Naive B cell (primary cell): ENCODE measurements around the gene CAPN6. TPM values are rescaled to one million over a fixed set of nuclear protein-coding genes. Genes with fewer than 3 reads are reported as not detected.

Source experiments
- ATAC-seq, 2 donors: fragments of 150-1000 bp; cut with Tn5 transposase; 2 replicates each; pipeline ENCODE4 v1.10.0; 2021; ENCODE audit warnings: low read depth in 2 of 2, mild to moderate bottlenecking in 2 of 2, moderate library complexity in 2 of 2
- DNase-seq: peaks from one replicate; pipeline ENCODE4 v3.0.0; 2022
- H3K27ac Mint-ChIP-seq, 6 donors: one replicate each; pipeline ENCODE4 v1.8.0; 2020 to 2022; ENCODE audit warnings: mild to moderate bottlenecking in 6 of 6, mixed read lengths in 6 of 6, moderate library complexity in 5 of 6, inconsistent platforms in 2 of 6
- H3K27me3 Mint-ChIP-seq, 3 donors: one replicate each; pipeline ENCODE4 v1.8.0; 2021 to 2022; ENCODE audit warnings: mixed read lengths in 3 of 3, mild to moderate bottlenecking in 1 of 3
- H3K36me3 Mint-ChIP-seq, 2 donors: one replicate each; pipeline ENCODE4 v1.8.0; 2020 to 2022; ENCODE audit warnings: mixed read lengths in 2 of 2, inconsistent platforms in 1 of 2, mild to moderate bottlenecking in 1 of 2
- H3K4me1 Mint-ChIP-seq, 3 donors: one replicate each; pipeline ENCODE4 v1.8.0; 2020 to 2022; ENCODE audit warnings: mixed read lengths in 3 of 3, inconsistent platforms in 1 of 3, mild to moderate bottlenecking in 1 of 3, moderate library complexity in 1 of 3
- H3K4me3 Mint-ChIP-seq, 8 donors: one replicate each; pipeline ENCODE4 v1.8.0; 2020 to 2022; ENCODE audit warnings: mild to moderate bottlenecking in 8 of 8, mixed read lengths in 8 of 8, moderate library complexity in 8 of 8, inconsistent platforms in 2 of 8
- H3K9me3 Mint-ChIP-seq, 7 donors: one replicate each; pipeline ENCODE4 v1.8.0; 2020 to 2022; ENCODE audit warnings: mixed read lengths in 7 of 7, mild to moderate bottlenecking in 5 of 7, inconsistent platforms in 2 of 7, moderate library complexity in 1 of 7
- polyA plus RNA-seq, 6 donors: library from polyadenylated mRNA; unstranded; fragments of 300-500 nt; fragmentation: Illumina TruSeq; gene quantifications; one replicate each; pipeline ENCODE4 v1.2.3, GENCODE V29; 2021; ENCODE audit warnings: low read depth in 6 of 6

CAPN6 gene
- polyA plus RNA-seq, 6 donors from 2014 or later: not detected

GRCh38 chrX:111264385-111264784 is 5.9 kb downstream of the CAPN6 start:
- ATAC-seq: no peak
- no peak overlapping the region for H3K4me3 Mint-ChIP-seq
- no peaks in the 10 kb centered on the region for H3K4me1 Mint-ChIP-seq
- H3K27ac Mint-ChIP-seq: no peak overlapping the region
- H3K9me3 Mint-ChIP-seq: peaks cover 0 to 5% (median 0%) of the 10 kb centered on the region in 7 donors
- H3K27me3 Mint-ChIP-seq: peaks cover 0 to 14% (median 0%) of the 10 kb centered on the region in 3 donors
- H3K36me3 Mint-ChIP-seq: no peaks in the 10 kb centered on the region
- DNase-seq: no peak

- Mint-ChIP-seq H3K27ac (no peak overlapping the region), H3K27me3 (peaks cover 0 to 16% (median 0%) of the 10 kb centered on the region in 3 donors), H3K36me3 (no peaks in the 10 kb centered on the region), H3K9me3 (peaks cover 0 to 5% (median 0%) of the 10 kb centered on the region in 7 donors), H3K4me3 (no peak overlapping the region), H3K4me1 (no peaks in the 10 kb centered on the region)
- ATAC-seq (no peak), DNase-seq (no peak)
These were observed 8.2 kb downstream of the CAPN6 start for GRCh38 chrX:111262086-111262485.

- Mint-ChIP-seq H3K27ac (no peak overlapping the region), H3K4me3 (no peak overlapping the region), H3K9me3 (peaks cover 0 to 5% (median 0%) of the 10 kb centered on the region in 7 donors), H3K4me1 (no peaks in the 10 kb centered on the region), H3K27me3 (peaks cover 0 to 16% (median 0%) of the 10 kb centered on the region in 3 donors), H3K36me3 (no peaks in the 10 kb centered on the region)
- ATAC-seq (no peak), DNase-seq (no peak)
These were observed 9.8 kb downstream of the CAPN6 start for GRCh38 chrX:111260451-111260850.

GRCh38 chrX:111259559-111259958 is 10.7 kb downstream of the CAPN6 start:
- Mint-ChIP-seq H3K4me3 (no peak overlapping the region), H3K4me1 (no peaks in the 10 kb centered on the region), H3K27me3 (peaks cover 0 to 16% (median 0%) of the 10 kb centered on the region in 3 donors), H3K9me3 (peaks cover 0 to 5% (median 0%) of the 10 kb centered on the region in 7 donors), H3K36me3 (no peaks in the 10 kb centered on the region), H3K27ac (no peak overlapping the region)
- ATAC-seq (no peak), DNase-seq (no peak)

- peaks cover 0 to 16% (median 0%) of the 10 kb centered on the region in 3 donors for H3K27me3 Mint-ChIP-seq
- ATAC-seq (no peak), DNase-seq (no peak)
- no peaks in the 10 kb centered on the region for H3K36me3 Mint-ChIP-seq
- H3K4me3 Mint-ChIP-seq: no peak overlapping the region
- H3K4me1 Mint-ChIP-seq: no peaks in the 10 kb centered on the region
- H3K9me3 Mint-ChIP-seq: peaks cover 0 to 5% (median 3%) of the 10 kb centered on the region in 7 donors
- no peak overlapping the region for H3K27ac Mint-ChIP-seq
These were observed 12.6 kb downstream of the CAPN6 start for GRCh38 chrX:111257733-111258132.

- H3K27me3 Mint-ChIP-seq: peaks cover 0 to 13% (median 0%) of the 10 kb centered on the region in 3 donors
- H3K36me3 Mint-ChIP-seq: no peaks in the 10 kb centered on the region
- H3K27ac Mint-ChIP-seq: no peak overlapping the region
- DNase-seq (no peak), ATAC-seq (no peak)
- no peaks in the 10 kb centered on the region for H3K4me1 Mint-ChIP-seq
- H3K4me3 Mint-ChIP-seq: no peak overlapping the region
- H3K9me3 Mint-ChIP-seq: peaks cover 0 to 5% (median 3%) of the 10 kb centered on the region in 7 donors
These were observed 15.2 kb downstream of the CAPN6 start for GRCh38 chrX:111254896-111255693.

- Mint-ChIP-seq H3K9me3 (peaks cover 0 to 6% (median 0%) of the 10 kb centered on the region in 7 donors), H3K27ac (no peak overlapping the region), H3K4me1 (no peaks in the 10 kb centered on the region), H3K36me3 (no peaks in the 10 kb centered on the region), H3K27me3 (no peaks in the 10 kb centered on the region), H3K4me3 (no peak overlapping the region)
- no peak for ATAC-seq
- DNase-seq: no peak
These were observed 26.0 kb downstream of the CAPN6 start for GRCh38 chrX:111244235-111244750.

- DNase-seq: no peak
- Mint-ChIP-seq H3K4me1 (no peaks in the 10 kb centered on the region), H3K27me3 (peaks cover 0 to 6% (median 0%) of the 10 kb centered on the region in 3 donors), H3K4me3 (no peak overlapping the region), H3K36me3 (no peaks in the 10 kb centered on the region), H3K27ac (no peak overlapping the region), H3K9me3 (peaks cover 0 to 4% (median 0%) of the 10 kb centered on the region in 7 donors)
- ATAC-seq: no peak
These were observed 53.9 kb downstream of the CAPN6 start for GRCh38 chrX:111216293-111216801.

- Mint-ChIP-seq H3K9me3 (peaks cover 0 to 3% (median 0%) of the 10 kb centered on the region in 7 donors), H3K27ac (no peak overlapping the region), H3K4me1 (no peaks in the 10 kb centered on the region), H3K36me3 (no peaks in the 10 kb centered on the region), H3K27me3 (peaks cover 0 to 4% (median 0%) of the 10 kb centered on the region in 3 donors), H3K4me3 (no peak overlapping the region)
- ATAC-seq: no peak
- DNase-seq: no peak
These were observed 62.4 kb downstream of the CAPN6 start for GRCh38 chrX:111207851-111208250.

- ATAC-seq (no peak), DNase-seq (no peak)
- Mint-ChIP-seq H3K4me1 (no peaks in the 10 kb centered on the region), H3K27ac (no peak overlapping the region), H3K4me3 (no peak overlapping the region), H3K9me3 (peaks cover 0 to 4% (median 2%) of the 10 kb centered on the region in 7 donors), H3K27me3 (peaks cover 0 to 9% (median 0%) of the 10 kb centered on the region in 3 donors), H3K36me3 (no peaks in the 10 kb centered on the region)
These were observed 70.0 kb downstream of the CAPN6 start for GRCh38 chrX:111200327-111200726.

GRCh38 chrX:111199505-111199904 is 70.8 kb downstream of the CAPN6 start:
- DNase-seq (no peak), ATAC-seq (no peak)

More at GRCh38 chrX:111199505-111199904, 70.8 kb downstream of the CAPN6 start:
- H3K4me3 Mint-ChIP-seq: no peak overlapping the region
- no peak overlapping the region for H3K27ac Mint-ChIP-seq
- no peaks in the 10 kb centered on the region for H3K4me1 Mint-ChIP-seq
- H3K27me3 Mint-ChIP-seq: peaks cover 0 to 9% (median 0%) of the 10 kb centered on the region in 3 donors
- no peaks in the 10 kb centered on the region for H3K36me3 Mint-ChIP-seq
- peaks cover 0 to 4% (median 2%) of the 10 kb centered on the region in 7 donors for H3K9me3 Mint-ChIP-seq
